Measurements from ENCODE around the gene UCK1. TPM values are rescaled to one million over a fixed set of nuclear protein-coding genes. Genes with fewer than 3 reads are reported as not detected.

UCK1 gene
- polyA plus RNA-seq, 1 donor (not counting 4 experiments of a cell fraction or from before 2014, with no cell fraction given), result 15.4 TPM

- Histone ChIP-seq H3K9ac (ENCODE audit: control insufficient read depth, extremely low read depth, insufficient read depth, low read length) (no peak overlapping the region), H2AFZ (ENCODE audit: control insufficient read depth, low read length) (no peak overlapping the region), H3K27ac (ENCODE audit: control insufficient read depth, insufficient read depth, low read length) (no peak overlapping the region), H3K4me2 (ENCODE audit: control insufficient read depth, extremely low read depth, insufficient read depth, low read depth, low read length) (no peak overlapping the region), H3K27me3 (ENCODE audit: control insufficient read depth, extremely low read depth, insufficient read depth, low read length) (peaks cover 34% of the 10 kb centered on the region), H3K4me3 (ENCODE audit: control insufficient read depth in 2 of 3, extremely low read depth in 1 of 3, insufficient read depth in 2 of 3, low read depth in 1 of 3, low read length in 3 of 3) (no peak overlapping the region), H3K36me3 (ENCODE audit: control insufficient read depth in 2 of 2, extremely low read depth in 1 of 2, insufficient read depth in 2 of 2, low read length in 2 of 2) (no peaks in the 10 kb centered on the region), H3K4me1 (ENCODE audit: control insufficient read depth, extremely low read depth, insufficient read depth, low read length) (no peaks in the 10 kb centered on the region), H3K9me3 (ENCODE audit: control insufficient read depth, low read depth, low read length) (no peaks in the 10 kb centered on the region), H4K20me1 (ENCODE audit: control insufficient read depth, extremely low read depth, insufficient read depth, low read length) (no peaks in the 10 kb centered on the region), H3K79me2 (ENCODE audit: control insufficient read depth, insufficient read depth, low read length) (no peaks in the 10 kb centered on the region), H3K9me1 (ENCODE audit: control insufficient read depth, extremely low read depth, insufficient read depth, low read length) (no peaks in the 10 kb centered on the region)
- dilution Hi-C loops (cut with MboI; ENCODE audit: extremely low pct_ligation_motif_present, low sequenced_read_pairs), result no loop called here
- FAIRE-seq, result no peak
- DNase-seq (ENCODE audit: low read depth, low spot score), result no peak
- TF ChIP-seq CTCF (optimal IDR thresholded peaks at IDR 0.05 in 1 of 3, IDR thresholded peaks at IDR 0.05 in 1 of 3, conservative IDR thresholded peaks at IDR 0.05 in 1 of 3; ENCODE audit: extremely low read depth in 1 of 3, insufficient read depth in 2 of 3, low read length in 3 of 3), result no peak
Observed at GRCh38 chr9:131555841-131556673, 25.0 kb upstream of the UCK1 start.

GRCh38 chr9:131554843-131555351 is 23.8 kb upstream of the UCK1 start:
- Histone ChIP-seq H3K36me3 (ENCODE audit: control insufficient read depth in 2 of 2, extremely low read depth in 1 of 2, insufficient read depth in 2 of 2, low read length in 2 of 2) (no peaks in the 10 kb centered on the region), H3K9me3 (ENCODE audit: control insufficient read depth, low read depth, low read length) (no peaks in the 10 kb centered on the region), H3K27ac (ENCODE audit: control insufficient read depth, insufficient read depth, low read length) (no peak overlapping the region), H3K9me1 (ENCODE audit: control insufficient read depth, extremely low read depth, insufficient read depth, low read length) (no peaks in the 10 kb centered on the region), H3K4me2 (ENCODE audit: control insufficient read depth, extremely low read depth, insufficient read depth, low read depth, low read length) (no peak overlapping the region), H3K79me2 (ENCODE audit: control insufficient read depth, insufficient read depth, low read length) (no peaks in the 10 kb centered on the region), H3K4me3 (ENCODE audit: control insufficient read depth in 2 of 3, extremely low read depth in 1 of 3, insufficient read depth in 2 of 3, low read depth in 1 of 3, low read length in 3 of 3) (no peak overlapping the region), H3K4me1 (ENCODE audit: control insufficient read depth, extremely low read depth, insufficient read depth, low read length) (no peaks in the 10 kb centered on the region), H4K20me1 (ENCODE audit: control insufficient read depth, extremely low read depth, insufficient read depth, low read length) (no peaks in the 10 kb centered on the region), H3K27me3 (ENCODE audit: control insufficient read depth, extremely low read depth, insufficient read depth, low read length) (peaks cover 34% of the 10 kb centered on the region), H3K9ac (ENCODE audit: control insufficient read depth, extremely low read depth, insufficient read depth, low read length) (no peak overlapping the region), H2AFZ (ENCODE audit: control insufficient read depth, low read length) (no peak overlapping the region)
- dilution Hi-C loops (cut with MboI; ENCODE audit: extremely low pct_ligation_motif_present, low sequenced_read_pairs), result no loop called here
- no peak for DNase-seq (ENCODE audit: low read depth, low spot score)
- TF ChIP-seq EZH2 (IDR thresholded peaks at IDR 0.05; ENCODE audit: low read length), result peak; percentile 82
- no peak for TF ChIP-seq CTCF (optimal IDR thresholded peaks at IDR 0.05 in 1 of 3, IDR thresholded peaks at IDR 0.05 in 1 of 3, conservative IDR thresholded peaks at IDR 0.05 in 1 of 3; ENCODE audit: extremely low read depth in 1 of 3, insufficient read depth in 2 of 3, low read length in 3 of 3)
- FAIRE-seq, result no peak

Measured in keratinocyte (primary cell).